Effector CD8-positive, alpha-beta T cell (primary cell): ENCODE results near the gene MITF.
"Not testable (repeated sequence)": the region's sequence is repeated elsewhere in the genome, so short reads cannot be mapped to it uniquely, and the experiment has no call there.

ENCODE experiments used
- DNase-seq: peaks from one replicate; lab custom pipeline; 2025; lab: John Stamatoyannopoulos, UW

MITF gene

DNA sequence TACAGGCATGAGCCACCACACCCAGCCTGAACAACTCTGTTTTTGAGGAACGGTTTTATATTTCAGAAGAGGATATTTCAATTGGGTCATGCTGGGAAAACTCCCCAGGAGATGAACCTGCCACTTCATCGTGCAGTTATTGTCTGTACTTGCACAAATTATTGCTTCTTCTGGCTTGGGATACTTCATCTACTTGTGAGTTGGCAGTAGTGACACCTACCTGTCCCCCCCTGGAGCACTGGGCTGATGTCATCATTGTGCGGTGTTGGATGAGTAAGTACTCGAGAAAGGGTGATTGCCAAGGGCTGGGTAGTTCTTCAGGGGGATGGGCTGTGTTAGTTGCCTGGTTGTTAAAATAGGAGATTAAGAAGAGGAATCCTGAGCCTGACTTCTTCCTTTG, 175.1 kb downstream of the MITF start:
- DNase-seq, result no peak

DNA sequence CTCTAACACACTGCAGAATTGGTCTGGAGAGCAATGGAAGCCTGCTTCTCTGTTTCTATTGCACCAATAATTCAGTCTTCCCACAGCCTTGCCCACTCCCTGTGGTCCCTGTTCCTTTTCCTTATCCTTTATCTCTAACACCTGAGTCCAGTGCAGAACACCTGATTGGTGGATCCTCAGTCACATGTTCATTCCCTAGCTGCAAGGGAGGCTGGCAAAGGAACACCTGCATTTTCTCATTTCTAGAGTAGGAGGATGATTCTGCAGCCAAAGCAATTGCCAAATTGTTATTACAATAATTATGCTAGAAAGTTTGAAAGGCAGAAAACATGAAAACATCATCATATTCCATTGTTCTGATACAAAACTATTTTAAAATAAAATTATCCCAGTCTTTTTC, 176.5 kb downstream of the MITF start:
- no peak for DNase-seq

- not testable (repeated sequence) for DNase-seq
Observed at GRCh38 chr3:69920009-69920408, 180.7 kb downstream of the MITF start.

- no peak for DNase-seq
Observed at GRCh38 chr3:69921651-69922050, 182.4 kb downstream of the MITF start.

DNA sequence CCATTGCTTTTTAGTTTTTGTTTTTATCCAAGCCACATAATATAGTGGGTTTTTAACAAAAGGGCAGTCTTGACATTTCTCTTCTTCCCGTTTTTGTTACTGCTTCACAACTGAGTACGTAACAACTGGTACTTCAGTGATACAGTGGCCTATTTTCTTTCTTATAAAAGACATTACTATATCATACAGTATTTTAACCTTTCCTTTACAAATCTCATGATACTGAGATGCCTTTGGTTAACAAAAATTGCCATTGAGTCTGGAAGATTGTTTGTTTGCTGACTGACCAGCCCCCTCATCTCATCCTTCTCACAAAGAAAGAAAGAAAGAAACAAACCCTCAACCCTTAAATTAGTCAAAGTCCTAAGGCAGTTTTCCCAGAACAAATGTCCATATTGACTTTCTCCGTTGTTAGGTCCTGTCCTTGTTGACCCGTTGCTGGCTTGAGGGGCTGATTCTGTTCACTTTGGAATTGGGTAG, 183.3 kb downstream of the MITF start:
- DNase-seq, result no peak

- DNase-seq, result no peak
Observed at GRCh38 chr3:69925506-69925905, 186.2 kb downstream of the MITF start.

DNA sequence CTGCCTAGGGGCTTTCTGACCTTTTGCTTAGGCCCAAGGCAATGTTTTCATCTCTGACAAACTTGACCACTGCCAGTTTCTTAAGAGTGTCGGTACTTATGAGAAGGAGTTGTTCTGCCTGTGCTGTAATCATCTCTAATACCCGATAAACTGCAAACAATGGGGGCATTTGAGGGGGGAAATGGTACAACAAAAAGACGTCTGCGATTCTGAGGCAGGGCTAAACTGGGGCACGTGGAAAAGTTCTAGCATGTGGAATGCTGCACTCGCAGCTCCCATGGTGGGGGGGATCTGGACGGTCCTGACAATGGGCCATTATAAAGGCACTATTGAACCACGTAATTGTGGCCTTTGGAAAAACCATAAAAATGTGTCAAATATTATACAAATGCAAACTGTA, 187.1 kb downstream of the MITF start:
- DNase-seq, result no peak

DNA sequence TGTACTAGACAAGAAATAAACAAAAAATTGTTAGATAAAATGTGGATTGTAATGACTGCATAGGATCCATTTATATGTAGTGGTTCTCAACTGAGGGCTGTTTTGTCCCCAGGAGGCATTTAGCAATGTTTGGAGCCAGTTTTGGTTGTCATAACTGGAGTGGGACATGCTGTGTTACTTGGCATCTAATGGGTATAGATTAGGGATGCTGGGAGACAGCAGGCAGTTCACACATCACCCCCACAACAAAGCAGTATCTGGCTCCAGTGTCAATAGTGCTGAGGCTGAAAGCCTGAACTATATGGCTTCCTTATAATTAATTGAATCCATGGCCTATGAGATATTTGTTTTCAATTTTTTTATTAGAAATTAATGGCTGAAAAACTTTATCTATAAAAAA, 188.3 kb downstream of the MITF start:
- DNase-seq, result no peak

GRCh38 chr3:69929019-69929418, 189.8 kb downstream of the MITF start:
- DNase-seq, result no peak

GRCh38 chr3:69930564-69930963, 191.3 kb downstream of the MITF start:
- no peak for DNase-seq

GRCh38 chr3:69932087-69932486, 192.8 kb downstream of the MITF start:
- DNase-seq, result no peak

DNA sequence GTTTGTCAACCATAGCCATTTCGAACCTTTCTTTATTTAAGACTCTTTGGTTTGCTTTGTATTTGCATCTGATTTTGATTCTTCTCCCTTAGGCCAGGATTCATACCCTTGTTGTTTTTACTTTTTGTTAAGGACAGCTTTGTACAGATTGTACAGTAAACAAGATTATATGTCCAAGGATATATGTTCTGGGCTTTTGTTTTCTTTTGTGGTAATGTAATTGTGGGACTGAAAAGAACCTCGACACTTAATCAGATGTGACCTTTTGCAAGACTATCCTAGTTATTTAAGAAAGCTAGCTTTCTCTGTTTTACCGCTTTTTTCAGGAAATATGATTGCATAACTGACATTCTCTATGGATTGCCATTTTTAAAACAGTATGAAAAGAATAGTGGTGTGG, 193.2 kb downstream of the MITF start:
- DNase-seq, result no peak

GRCh38 chr3:69934398-69934797, 195.1 kb downstream of the MITF start:
- no peak for DNase-seq

DNA sequence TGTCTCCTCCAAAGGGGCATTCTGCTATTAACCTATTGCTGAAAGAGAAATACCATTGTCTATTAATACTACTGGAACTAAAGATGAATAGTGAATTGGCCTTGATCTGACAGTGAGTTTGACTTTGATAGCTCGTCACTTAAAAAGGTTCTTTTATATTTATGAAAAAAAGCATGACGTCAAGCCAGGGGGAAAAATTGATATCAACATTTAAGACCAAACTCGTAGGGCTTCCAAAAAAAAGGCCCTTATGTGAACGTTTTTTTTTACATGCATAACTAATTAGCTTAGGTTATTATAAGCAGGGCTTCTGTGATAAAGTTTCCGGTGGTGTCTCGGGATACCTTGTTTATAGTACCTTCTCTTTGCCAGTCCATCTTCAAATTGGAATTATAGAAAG, 197.0 kb downstream of the MITF start:
- no peak for DNase-seq

DNA sequence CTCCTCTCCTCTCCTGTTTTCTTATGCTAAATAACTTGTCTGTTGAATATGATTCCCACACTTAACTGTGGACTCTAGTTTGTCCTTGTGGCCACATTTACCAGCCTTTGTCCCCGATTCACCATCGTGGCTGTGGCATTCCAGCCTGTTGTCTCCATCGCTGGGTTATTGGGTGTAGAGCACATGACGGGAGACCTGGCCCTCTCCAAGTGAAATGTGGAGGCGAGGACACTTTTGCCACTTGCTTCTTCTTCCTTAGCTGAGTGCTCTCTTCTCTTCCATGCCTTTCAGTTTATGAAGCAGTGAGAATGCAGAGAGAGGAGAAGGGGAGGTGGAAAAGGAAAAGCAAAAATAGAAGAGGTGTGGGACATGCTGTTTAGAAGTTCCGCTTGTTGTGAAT, 198.8 kb downstream of the MITF start:
- DNase-seq, result no peak

DNA sequence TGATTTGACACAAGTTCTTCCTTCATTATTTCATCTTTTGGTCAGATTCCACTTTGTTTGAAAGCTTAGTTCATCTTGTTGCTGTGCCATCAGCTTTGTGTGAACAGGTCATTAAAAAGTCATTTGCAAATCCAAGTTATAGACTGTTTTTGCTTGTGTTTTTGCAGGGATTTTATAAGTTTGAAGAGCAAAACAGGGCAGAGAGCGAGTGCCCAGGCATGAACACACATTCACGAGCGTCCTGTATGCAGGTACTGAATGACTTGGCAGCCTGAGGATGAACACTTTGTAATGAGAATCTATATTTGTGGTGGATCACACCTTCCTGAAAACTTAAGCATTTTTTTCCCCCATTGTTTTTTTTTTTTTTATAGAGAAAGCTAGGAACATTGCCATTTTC, 199.7 kb downstream of the MITF start:
- DNase-seq, result no peak

DNA sequence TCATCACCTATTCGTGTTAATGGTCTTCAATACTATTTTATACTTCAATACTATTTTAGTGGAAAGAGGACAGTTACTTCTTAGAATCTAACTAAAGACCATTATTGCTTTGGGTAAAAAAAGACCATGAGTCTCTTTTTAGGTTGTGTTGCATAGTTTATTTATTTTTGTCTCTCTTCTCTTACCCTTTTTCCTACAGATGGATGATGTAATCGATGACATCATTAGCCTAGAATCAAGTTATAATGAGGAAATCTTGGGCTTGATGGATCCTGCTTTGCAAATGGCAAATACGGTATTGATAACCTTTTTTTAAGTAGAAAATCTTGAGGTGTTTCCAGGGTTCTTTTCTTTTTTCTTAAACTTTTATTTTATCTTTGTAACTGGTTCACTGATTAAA, 201.8 kb downstream of the MITF start:
- no peak for DNase-seq

- no peak for DNase-seq
Observed at GRCh38 chr3:69941439-69942176, 202.3 kb downstream of the MITF start.

GRCh38 chr3:69944931-69945493, 205.7 kb downstream of the MITF start:
- DNase-seq, result no peak

GRCh38 chr3:69948246-69948862, 209.1 kb downstream of the MITF start:
- no peak for DNase-seq

DNA sequence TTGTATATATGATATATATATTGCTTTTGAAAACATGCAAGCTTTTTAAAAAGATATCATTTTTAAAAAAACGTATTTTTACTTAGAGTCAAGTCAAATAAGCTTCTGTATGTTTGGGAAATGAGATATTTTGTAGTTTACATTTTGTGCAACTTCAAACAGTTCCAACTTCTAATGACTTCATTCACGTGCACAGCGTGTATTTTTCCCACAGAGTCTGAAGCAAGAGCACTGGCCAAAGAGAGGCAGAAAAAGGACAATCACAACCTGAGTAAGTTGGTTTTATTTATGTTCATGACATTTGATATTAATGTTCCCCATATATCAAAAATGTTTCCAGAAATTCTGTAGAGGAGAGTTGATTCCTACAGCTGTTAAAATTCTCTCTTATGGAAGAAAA, 212.4 kb downstream of the MITF start:
- DNase-seq, result no peak

GRCh38 chr3:69959581-69959980, 220.3 kb downstream of the MITF start:
- no peak for DNase-seq

GRCh38 chr3:69961706-69962439, 222.6 kb downstream of the MITF start:
- no peak for DNase-seq
